Neural cell (in vitro differentiated cells): ENCODE results near the gene OAF. TPM values are rescaled to one million over a fixed set of nuclear protein-coding genes. Genes with fewer than 3 reads are reported as not detected.
"Not testable (repeated sequence)": the region's sequence is repeated elsewhere in the genome, so short reads cannot be mapped to it uniquely, and the experiment has no call there.

ENCODE experiments used
- H2AFZ ChIP-seq: fragments of 200-600, 300-800 bp; sonication (generic), shearing (Covaris generic); 2 replicates; pipeline ENCODE4 v1.6.0; 2014; ENCODE audit warnings: low read depth, mild to moderate bottlenecking, antibody characterized with exemption, low read length, moderate library complexity
- H3F3A ChIP-seq: fragments of 200-600 bp; shearing (Covaris generic); 2 replicates; pipeline ENCODE4 v1.6.1; 2016; ENCODE audit warnings: mild to moderate bottlenecking, moderate library complexity, mixed read lengths, antibody characterized with exemption, low read length; ENCODE audit not compliant: insufficient read depth, poor library complexity, severe bottlenecking
- H3K27ac ChIP-seq: fragments of 200-600, 300-800 bp; sonication (generic), shearing (Covaris generic); 2 replicates; pipeline ENCODE4 v1.5.1; 2014; ENCODE audit warnings: mild to moderate bottlenecking, low read length, moderate library complexity
- H3K27me3 ChIP-seq: fragments of 300-800, 200-600 bp; sonication (generic), shearing (Covaris generic); 2 replicates; pipeline ENCODE4 v1.6.0; 2014; ENCODE audit warnings: mild to moderate bottlenecking, low read depth, low read length, moderate library complexity; ENCODE audit not compliant: insufficient read depth
- H3K36me3 ChIP-seq: fragments of 300-800, 200-600 bp; sonication (generic), shearing (Covaris generic); 2 replicates; pipeline ENCODE4 v1.5.1; 2014; ENCODE audit warnings: mild to moderate bottlenecking, antibody characterized with exemption, low read length, moderate library complexity; ENCODE audit not compliant: insufficient read depth
- H3K4me2 ChIP-seq: fragments of 300-800, 200-600 bp; sonication (generic), shearing (Covaris generic); 2 replicates; pipeline ENCODE4 v1.6.0; 2014; ENCODE audit warnings: mild to moderate bottlenecking, low read length
- H3K4me3 ChIP-seq: fragments of 300-800, 200-600 bp; sonication (generic), shearing (Covaris generic); 2 replicates; pipeline ENCODE4 v1.5.1; 2014; ENCODE audit warnings: mild to moderate bottlenecking, low read length, moderate library complexity
- H3K79me2 ChIP-seq: fragments of 200-600 bp; shearing (Covaris generic); replicated peaks from 2 replicates; pipeline ENCODE4 v1.6.0; 2014; ENCODE audit warnings: mild to moderate bottlenecking, low read length, moderate library complexity; ENCODE audit not compliant: insufficient read depth
- H3K9ac ChIP-seq: fragments of 300-800, 200-600 bp; sonication (generic), shearing (Covaris generic); 2 replicates; pipeline ENCODE4 v1.6.1; 2016; ENCODE audit warnings: mild to moderate bottlenecking, low read length, mixed read lengths
- H3K9me2 ChIP-seq: fragments of 200-600 bp; shearing (Covaris generic); 2 replicates; pipeline ENCODE4 v1.6.1; 2016; ENCODE audit warnings: mild to moderate bottlenecking, low read length, mixed read lengths; ENCODE audit not compliant: insufficient read depth
- H3K9me3 ChIP-seq: fragments of 200-600, 300-800 bp; sonication (generic), shearing (Covaris generic); 2 replicates; pipeline ENCODE4 v1.6.1; 2016; ENCODE audit warnings: mild to moderate bottlenecking, mixed run types, low read length, moderate library complexity, mixed read lengths
- H4K20me1 ChIP-seq: fragments of 200-600 bp; shearing (Covaris generic); 2 replicates; pipeline ENCODE4 v1.6.1; 2016; ENCODE audit warnings: mild to moderate bottlenecking, mixed run types; ENCODE audit not compliant: insufficient read depth
- CTCF ChIP-seq: fragments of 450-650 bp; IDR thresholded peaks from 2 replicates; pipeline ENCODE4 v1.5.1; 2014; ENCODE audit warnings: antibody characterized with exemption, mild to moderate bottlenecking, moderate library complexity; ENCODE audit not compliant: poor library complexity, severe bottlenecking
- EP300 ChIP-seq: fragments of 450-650 bp; conservative IDR thresholded peaks from 2 replicates; pipeline ENCODE4 v1.6.1; 2014; ENCODE audit warnings: antibody characterized with exemption, mild to moderate bottlenecking, moderate library complexity; ENCODE audit not compliant: poor library complexity, severe bottlenecking
- POLR2AphosphoS5 ChIP-seq: IDR thresholded peaks from 2 replicates; pipeline ENCODE4 v1.6.1; 2012
- RAD21 ChIP-seq: fragments of 450-650 bp; conservative IDR thresholded peaks from 2 replicates; pipeline ENCODE4 v1.6.1; 2014; ENCODE audit warnings: antibody characterized with exemption, mild to moderate bottlenecking, moderate library complexity
- REST ChIP-seq: IDR thresholded peaks from 2 replicates; pipeline ENCODE4 v1.6.1; 2012; ENCODE audit warnings: borderline replicate concordance
- SMC3 ChIP-seq: fragments of 450-650 bp; conservative IDR thresholded peaks from 2 replicates; pipeline ENCODE4 v1.6.1; 2014; ENCODE audit warnings: antibody characterized with exemption, mild to moderate bottlenecking, moderate library complexity; ENCODE audit not compliant: poor library complexity
- TAF1 ChIP-seq: IDR thresholded peaks from 2 replicates; pipeline ENCODE4 v1.6.1; 2012; ENCODE audit warnings: low read depth
- polyA plus RNA-seq: library from polyadenylated mRNA; depleted of rRNA; stranded (reverse); fragments of >200 nt; gene quantifications from 2 replicates; pipeline ENCODE4 v1.2.3, GENCODE V29; 2014

OAF gene
- polyA plus RNA-seq, 1 donor from 2014 or later = 0.97 TPM

DNA sequence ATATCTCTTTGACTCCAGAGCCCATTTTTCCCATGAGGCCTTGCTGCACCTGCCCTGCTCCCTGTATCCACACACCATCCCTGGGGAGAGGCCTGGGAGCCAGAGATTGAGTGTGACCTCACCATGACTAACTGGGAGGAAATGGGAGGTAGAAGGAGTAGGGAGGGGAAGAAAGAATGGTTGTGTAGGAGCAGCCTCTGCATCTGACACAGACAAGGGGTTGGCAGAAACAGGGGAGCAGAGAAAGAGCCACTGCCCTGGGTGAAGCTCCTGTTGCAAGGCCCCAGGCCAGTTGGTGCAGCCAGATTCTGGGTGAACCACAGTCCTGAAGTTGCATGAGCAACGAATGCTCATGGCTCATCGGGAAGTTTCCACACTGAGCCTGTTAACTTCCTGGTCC lies 61.5 kb downstream of the OAF start:
- no peak overlapping the region for H2AFZ ChIP-seq
- TF ChIP-seq CTCF (no peak), POLR2AphosphoS5 (no peak), SMC3 (no peak), TAF1 (no peak), RAD21 (no peak), REST (no peak)
- H3K4me2 ChIP-seq = no peak overlapping the region
- no peak overlapping the region for H3K27ac ChIP-seq
- no peaks in the 10 kb centered on the region for H3K9me2 ChIP-seq
- no peaks in the 10 kb centered on the region for H3K79me2 ChIP-seq
- H3F3A ChIP-seq = no peaks in the 10 kb centered on the region
- H3K9ac ChIP-seq = no peak overlapping the region
- no peaks in the 10 kb centered on the region for H3K36me3 ChIP-seq
- no peaks in the 10 kb centered on the region for H3K27me3 ChIP-seq
- no peak overlapping the region for H3K4me3 ChIP-seq
- H4K20me1 ChIP-seq = no peaks in the 10 kb centered on the region
- H3K9me3 ChIP-seq = no peaks in the 10 kb centered on the region

DNA sequence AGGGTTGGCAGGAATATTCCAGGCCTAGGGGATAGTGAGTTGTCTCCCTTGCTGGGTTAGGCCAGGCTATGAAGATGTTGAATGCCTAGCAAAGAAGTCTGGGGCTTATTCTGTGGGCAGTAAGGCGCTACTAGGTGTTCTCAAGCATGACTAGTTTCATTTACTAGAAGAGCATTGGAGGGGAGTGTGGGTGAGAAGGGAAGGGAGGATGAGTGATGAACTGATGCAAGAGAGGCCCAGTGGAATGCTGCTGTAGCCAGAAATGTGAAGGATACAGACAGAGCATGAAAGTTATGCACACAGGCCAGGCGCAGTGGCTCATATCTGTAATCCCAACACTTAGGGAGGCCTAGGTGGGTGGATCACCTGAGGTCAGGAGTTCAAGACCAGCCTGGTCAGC lies 62.6 kb downstream of the OAF start:
- H3K9me2 ChIP-seq = no peaks in the 10 kb centered on the region
- H2AFZ ChIP-seq = no peak overlapping the region
- TF ChIP-seq TAF1 = no peak
- no peak for TF ChIP-seq EP300
- no peak for TF ChIP-seq SMC3
- no peak for TF ChIP-seq CTCF
- TF ChIP-seq RAD21 = no peak
- no peak for TF ChIP-seq REST
- TF ChIP-seq POLR2AphosphoS5 = no peak
- no peaks in the 10 kb centered on the region for H3K79me2 ChIP-seq
- H3K9ac ChIP-seq = no peak overlapping the region
- no peaks in the 10 kb centered on the region for H3F3A ChIP-seq
- no peak overlapping the region for H3K27ac ChIP-seq
- no peaks in the 10 kb centered on the region for H3K27me3 ChIP-seq
- no peak overlapping the region for H3K4me3 ChIP-seq
- no peak overlapping the region for H3K4me2 ChIP-seq
- H3K36me3 ChIP-seq = no peaks in the 10 kb centered on the region
- H4K20me1 ChIP-seq = no peaks in the 10 kb centered on the region
- H3K9me3 ChIP-seq = no peaks in the 10 kb centered on the region

GRCh38 chr11:120273956-120274355 lies 63.1 kb downstream of the OAF start:
- not testable (repeated sequence) for H3F3A ChIP-seq, H2AFZ ChIP-seq, H3K79me2 ChIP-seq, H3K36me3 ChIP-seq, H3K9ac ChIP-seq, H3K9me2 ChIP-seq, H3K4me2 ChIP-seq, H3K9me3 ChIP-seq, H3K27ac ChIP-seq, H3K27me3 ChIP-seq, H3K4me3 ChIP-seq, H4K20me1 ChIP-seq
